LHCN-M2 (cell line): Measurements from ENCODE around the gene PRSS33. TPM values are rescaled to one million over a fixed set of nuclear protein-coding genes. Genes with fewer than 3 reads are reported as not detected.

Source experiments
- DNase-seq: peaks from one replicate; pipeline ENCODE4 v3.0.0-alpha.2; 2012; ENCODE audit warnings: low read depth
- total RNA-seq: library from RNA; depleted of rRNA; stranded (reverse); fragments of >200 nt; gene quantifications from 2 replicates; pipeline ENCODE4 v1.2.3, GENCODE V29; 2014; rRNA removed

PRSS33 gene
- total RNA-seq, 1 experiment from 2014 or later, result not detected

- DNase-seq, result no peak
These were observed 46.2 kb downstream of the PRSS33 start for GRCh38 chr16:2741168-2741567.

DNA sequence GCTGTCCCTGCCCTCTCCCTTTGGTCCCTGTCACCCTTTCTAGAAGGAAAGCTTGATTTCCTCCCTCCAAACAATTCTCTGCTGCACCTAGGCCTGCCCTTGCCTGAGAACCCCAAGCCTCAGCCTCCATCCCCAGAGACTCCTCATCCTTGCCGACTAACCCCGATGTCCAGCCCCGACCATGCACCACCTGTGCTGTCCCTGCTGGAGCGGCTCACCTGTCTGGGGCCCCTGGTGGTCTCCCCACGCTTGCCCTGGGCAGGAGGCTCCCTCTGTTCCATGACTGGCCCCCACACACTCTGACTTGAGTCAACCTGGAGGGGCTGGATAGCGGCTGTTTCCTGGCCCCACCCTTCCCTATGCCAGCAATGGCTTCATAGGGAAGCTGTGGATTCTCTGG is 46.9 kb downstream of the PRSS33 start:
- no peak for DNase-seq

DNA sequence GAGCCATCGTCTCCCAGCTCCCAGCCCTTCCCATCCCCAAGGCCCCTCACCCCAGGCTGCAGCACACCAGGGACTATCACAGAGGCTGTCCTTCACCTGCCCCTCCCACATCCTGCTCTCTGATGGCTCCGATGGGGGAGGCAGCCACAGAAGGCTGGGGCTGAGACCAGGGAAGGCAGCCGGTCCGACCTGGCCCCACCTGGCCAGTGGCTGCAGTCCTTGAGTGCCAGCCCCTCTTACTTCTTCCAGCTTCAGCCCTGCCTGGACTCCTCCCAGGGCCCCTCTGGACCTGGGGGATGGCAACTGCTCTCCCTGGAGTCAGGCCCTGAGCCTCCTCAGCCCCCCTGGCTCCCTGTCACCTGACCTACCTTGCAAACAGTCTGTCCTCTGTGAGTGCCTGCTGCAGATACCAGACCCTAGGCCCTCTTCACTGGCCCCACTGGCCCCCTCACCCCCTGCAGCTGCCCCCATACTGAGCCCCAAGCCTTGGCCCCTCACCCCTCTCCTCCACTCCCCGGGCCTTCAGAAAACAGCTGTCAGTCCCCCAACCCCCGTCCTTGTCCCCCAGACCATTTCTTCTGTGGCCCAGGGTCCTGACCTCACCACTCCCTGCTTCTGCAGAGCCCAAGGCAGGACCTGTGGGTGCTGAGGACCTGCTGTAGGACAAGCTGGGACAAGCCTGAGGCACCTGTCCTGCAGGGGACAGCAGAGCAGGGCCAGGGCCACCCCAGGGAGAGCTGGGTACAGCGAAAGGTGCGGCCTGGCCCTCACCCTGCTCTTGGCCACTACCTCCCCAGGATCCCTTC is 47.5 kb downstream of the PRSS33 start:
- no peak for DNase-seq

DNA sequence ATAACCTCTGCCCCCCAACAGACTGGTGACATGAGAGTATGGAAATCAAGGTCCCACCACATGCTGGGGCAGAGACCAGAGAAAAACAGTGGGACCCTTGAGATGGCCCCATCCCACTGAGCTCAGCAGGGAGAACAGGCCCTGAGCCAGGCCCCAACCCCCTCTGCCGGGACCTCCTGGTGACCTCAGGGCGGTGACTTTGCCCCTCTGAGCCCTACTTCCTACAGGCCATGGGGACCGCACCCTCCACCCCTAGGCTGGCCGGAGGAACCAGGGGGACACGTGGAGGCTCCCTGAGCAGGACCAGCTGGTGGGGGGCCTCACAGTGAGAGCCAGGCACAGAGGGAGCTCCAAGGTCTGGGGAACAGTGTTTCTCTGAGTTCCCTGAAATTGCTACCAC is 48.7 kb downstream of the PRSS33 start:
- DNase-seq, result no peak

DNA sequence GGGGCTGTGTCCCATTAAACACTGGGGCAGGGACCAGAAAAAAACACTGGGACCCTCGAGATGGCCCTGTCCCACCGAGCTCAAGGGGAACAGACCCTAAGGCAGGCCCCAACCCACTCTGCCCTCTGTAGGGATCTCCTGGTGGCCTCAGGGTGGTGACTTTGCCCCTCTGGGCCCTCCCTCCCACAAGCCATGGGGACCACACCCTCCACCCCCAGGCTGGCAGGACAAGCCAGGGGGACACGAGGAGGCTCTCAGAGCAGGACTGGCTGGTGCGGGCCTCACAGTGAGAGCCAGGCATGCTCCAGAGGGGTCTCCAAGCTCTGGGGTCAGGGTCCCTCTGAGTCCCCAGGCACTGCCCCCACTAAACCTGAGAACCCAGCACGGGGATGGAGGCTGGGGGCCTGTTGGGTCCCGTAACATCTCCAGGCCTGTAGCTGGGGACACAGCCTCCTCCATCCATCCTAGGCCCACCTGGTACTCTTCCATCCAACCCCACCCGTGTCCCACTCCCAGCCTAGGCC is 49.4 kb downstream of the PRSS33 start:
- no peak for DNase-seq

DNA sequence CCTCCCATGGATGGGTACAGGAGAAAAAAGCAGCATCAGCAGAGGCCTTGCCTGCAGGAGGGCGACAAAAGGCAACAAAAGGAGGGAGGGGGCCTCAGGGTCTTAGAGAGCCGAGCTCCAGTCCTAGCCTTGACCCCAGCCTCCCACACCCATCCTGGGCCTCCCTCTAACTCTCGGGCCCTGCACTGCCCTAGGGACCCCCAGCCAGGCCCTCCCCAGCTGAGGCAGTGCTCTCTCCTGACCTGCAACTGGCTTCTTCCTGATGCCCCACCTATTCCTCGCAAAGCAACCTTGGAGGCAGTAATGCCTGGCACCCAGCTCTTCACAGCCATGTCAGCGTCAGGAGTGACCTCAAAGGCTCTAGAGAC is 50.1 kb downstream of the PRSS33 start:
- no peak for DNase-seq

GRCh38 chr16:2736476-2737237 is 50.7 kb downstream of the PRSS33 start:
- no peak for DNase-seq

DNA sequence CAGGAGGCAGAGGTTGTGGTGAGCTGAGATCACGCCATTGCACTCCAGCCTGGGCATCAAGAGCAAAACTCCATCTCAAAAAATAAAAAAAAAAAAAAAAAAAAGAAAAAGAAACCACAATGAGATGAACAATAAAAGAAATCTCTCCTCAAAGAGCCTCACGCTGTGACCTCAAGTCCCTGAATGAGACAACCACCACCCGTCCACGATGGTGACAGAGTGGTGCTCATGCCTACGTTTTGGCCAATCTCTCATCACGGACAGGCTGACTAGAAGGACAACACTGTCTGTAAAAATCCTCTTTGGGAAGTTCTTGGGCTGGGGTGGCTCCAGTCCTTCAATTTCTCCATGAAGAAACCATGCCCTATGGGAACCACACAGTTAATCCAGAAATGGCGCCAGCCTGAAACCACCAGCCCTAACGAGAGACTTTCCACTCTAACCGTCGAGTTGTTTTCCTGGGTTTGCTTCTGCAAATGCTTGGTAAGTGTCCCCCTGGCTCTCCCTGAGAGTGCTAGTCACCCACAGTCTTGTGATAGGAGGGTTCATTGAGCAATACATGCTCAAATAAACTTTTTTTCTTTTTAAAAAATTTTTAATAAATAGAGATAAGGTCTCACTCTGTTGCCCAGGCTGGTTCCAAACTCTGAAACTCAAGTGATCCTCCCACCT is 52.4 kb downstream of the PRSS33 start:
- no peak for DNase-seq

Other genes starting within 250 kb of the PRSS33 start
- gene PDPK1, start 249.5 kb downstream of the PRSS33 start, total RNA-seq, result 17.9 and 22.7 TPM in 2 replicates
- 39.8 and 40.9 TPM in 2 replicates for gene KCTD5, start 105.0 kb downstream of the PRSS33 start, total RNA-seq
- 1.0 and 1.4 TPM in 2 replicates for gene PRSS27, start 67.3 kb downstream of the PRSS33 start, total RNA-seq
- 66.8 and 84.7 TPM in 2 replicates for gene SRRM2, start 34.9 kb downstream of the PRSS33 start, total RNA-seq
- 454 and 1,311 TPM in 2 replicates for gene ELOB, start 10.3 kb downstream of the PRSS33 start, total RNA-seq
- gene PRSS41, start 10.9 kb upstream of the PRSS33 start, total RNA-seq, result not detected in 2 replicates
- not detected in 2 replicates for gene PRSS21, start 29.7 kb upstream of the PRSS33 start, total RNA-seq
- not detected in 2 replicates for gene ZG16B, start 42.7 kb upstream of the PRSS33 start, total RNA-seq
- not detected in 2 replicates for gene PRSS22, start 70.6 kb upstream of the PRSS33 start, total RNA-seq
- gene FLYWCH2, start 95.7 kb upstream of the PRSS33 start, total RNA-seq, result 70.2 and 79.7 TPM in 2 replicates
- gene FLYWCH1, start 124.4 kb upstream of the PRSS33 start, total RNA-seq, result 38.6 and 43.4 TPM in 2 replicates
- gene KREMEN2, start 176.7 kb upstream of the PRSS33 start, total RNA-seq, result 1.5 and 1.7 TPM in 2 replicates
- 32.1 and 35.3 TPM in 2 replicates for gene PAQR4, start 181.8 kb upstream of the PRSS33 start, total RNA-seq
- gene PKMYT1, start 192.9 kb upstream of the PRSS33 start, total RNA-seq, result 73.1 and 91.4 TPM in 2 replicates
- not detected in 2 replicates for gene CLDN9, start 225.4 kb upstream of the PRSS33 start, total RNA-seq
- 0.06 TPM in 2 replicates for gene CLDN6, start 230.6 kb upstream of the PRSS33 start, total RNA-seq
- 574 and 676 TPM in 2 replicates for gene TNFRSF12A, start 232.8 kb upstream of the PRSS33 start, total RNA-seq
- 20.6 and 28.1 TPM in 2 replicates for gene HCFC1R1, start 236.4 kb upstream of the PRSS33 start, total RNA-seq
- 18.0 and 18.7 TPM in 2 replicates for gene THOC6, start 236.5 kb upstream of the PRSS33 start, total RNA-seq
- not detected in 2 replicates for gene BICDL2, start 249.4 kb upstream of the PRSS33 start, total RNA-seq